Bronchial epithelial cell (primary cell): ENCODE data around the gene SLC6A8. TPM values are rescaled to one million over a fixed set of nuclear protein-coding genes. Genes with fewer than 3 reads are reported as not detected.

ENCODE experiments used
- DNase-seq: peaks from one replicate; pipeline ENCODE4 v3.0.0-alpha.2; 2010; ENCODE audit warnings: low read depth
- FAIRE-seq: peaks from 2 replicates; lab custom pipeline; 2011; peaks lifted over from hg19 to GRCh38; lab: Jason Lieb, UNC
- H3K27me3 ChIP-seq: 2 replicates; pipeline ENCODE4 v1.5.1; 2011; ENCODE audit warnings: low read length; ENCODE audit not compliant: control insufficient read depth, insufficient read depth
- H3K36me3 ChIP-seq: 2 replicates; pipeline ENCODE4 v1.5.1; 2011; ENCODE audit warnings: low read length; ENCODE audit not compliant: control insufficient read depth, insufficient read depth
- H3K4me3 ChIP-seq: 2 replicates; pipeline ENCODE4 v1.5.1; 2011; ENCODE audit warnings: mild to moderate bottlenecking, low read depth, low read length, control low read depth
- CTCF ChIP-seq: IDR thresholded peaks from 2 replicates; pipeline ENCODE4 v1.5.1; 2011; ENCODE audit warnings: mild to moderate bottlenecking, moderate library complexity, low read length, control low read depth, inconsistent platforms; ENCODE audit not compliant: insufficient read depth, severe bottlenecking
- total RNA-seq: library from RNA; depleted of rRNA; stranded (reverse); fragments of >200 nt; gene quantifications from 2 replicates; pipeline ENCODE4 v1.2.1, GENCODE V29; 2014

SLC6A8 gene
- total RNA-seq, 1 donor from 2014 or later = 42.4 TPM

GRCh38 chrX:153640736-153641575 lies 46.8 kb upstream of the SLC6A8 start:
- H3K36me3 ChIP-seq = no peaks in the 10 kb centered on the region
- FAIRE-seq (no peak), DNase-seq (no peak)
- TF ChIP-seq CTCF = no peak
- H3K4me3 ChIP-seq = no peak overlapping the region
- peaks cover 3% of the 10 kb centered on the region for H3K27me3 ChIP-seq

GRCh38 chrX:153641627-153642026 lies 46.1 kb upstream of the SLC6A8 start:
- TF ChIP-seq CTCF = no peak
- Histone ChIP-seq H3K36me3 (no peaks in the 10 kb centered on the region), H3K27me3 (peaks cover 3% of the 10 kb centered on the region), H3K4me3 (no peak overlapping the region)
- FAIRE-seq (no peak), DNase-seq (no peak)

GRCh38 chrX:153642051-153642654 lies 45.6 kb upstream of the SLC6A8 start:
- no peak for DNase-seq
- Histone ChIP-seq H3K4me3 (no peak overlapping the region), H3K27me3 (peaks cover 3% of the 10 kb centered on the region)

GRCh38 chrX:153642655-153643430 lies 44.9 kb upstream of the SLC6A8 start:
- FAIRE-seq (no peak), DNase-seq (no peak)
- TF ChIP-seq CTCF = no peak
- no peaks in the 10 kb centered on the region for H3K36me3 ChIP-seq
- peaks cover 3% of the 10 kb centered on the region for H3K27me3 ChIP-seq
- H3K4me3 ChIP-seq = no peak overlapping the region

More at GRCh38 chrX:153642051-153642654, 45.6 kb upstream of the SLC6A8 start:
- FAIRE-seq = no peak
- no peaks in the 10 kb centered on the region for H3K36me3 ChIP-seq
- no peak for TF ChIP-seq CTCF

DNA sequence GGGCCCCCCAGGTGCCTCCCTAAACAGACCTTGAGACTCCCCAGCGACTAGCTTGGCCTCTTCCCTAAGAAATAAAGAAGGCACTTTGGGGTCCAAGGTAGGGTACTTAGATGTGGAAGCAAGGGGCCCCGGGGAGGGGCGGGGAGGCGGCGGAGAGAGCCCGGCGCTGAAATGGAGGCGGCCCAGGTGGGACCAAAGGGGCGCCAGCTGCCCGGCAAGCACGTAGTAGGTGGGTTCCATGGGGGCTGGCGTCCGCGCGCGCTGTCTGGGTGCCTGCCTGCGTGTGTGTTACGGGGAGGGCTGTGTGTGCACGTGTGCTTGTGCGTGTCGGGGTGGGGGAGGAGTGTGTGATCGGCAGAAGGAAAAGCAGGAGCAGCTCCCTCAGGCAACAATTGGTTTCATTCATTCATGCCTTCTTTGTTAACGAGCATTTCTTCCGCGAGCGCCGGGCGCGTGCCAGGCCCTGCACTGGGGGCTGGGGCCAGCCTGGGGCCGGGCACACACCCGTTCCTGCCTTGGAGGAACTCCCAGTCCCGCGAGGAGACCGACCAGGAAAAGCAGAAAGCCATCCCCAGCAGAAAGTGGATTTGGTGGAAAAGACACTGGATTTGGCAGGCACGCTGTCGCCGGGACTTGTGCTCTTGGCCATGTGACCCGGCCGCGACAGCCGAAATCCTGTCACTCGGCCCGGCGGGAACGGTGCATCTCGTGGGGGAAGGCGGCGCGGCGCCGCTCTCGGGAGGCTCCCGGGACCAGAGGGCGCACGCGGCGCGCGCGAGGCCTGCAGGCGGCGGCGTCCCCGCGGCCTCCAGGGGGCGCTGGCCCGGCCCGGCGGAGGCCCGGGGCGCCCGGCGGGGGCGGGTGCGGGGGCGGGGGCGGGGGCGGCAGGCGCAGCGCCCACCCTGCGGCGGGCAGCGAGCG lies 44.0 kb upstream of the SLC6A8 start:
- Histone ChIP-seq H3K36me3 (no peaks in the 10 kb centered on the region), H3K4me3 (no peak overlapping the region), H3K27me3 (peaks cover 3% of the 10 kb centered on the region)
- no peak for DNase-seq
- TF ChIP-seq CTCF = peak; percentile 2
- no peak for FAIRE-seq
